Neural progenitor cell (in vitro differentiated cells): Measurements from ENCODE around the gene NEDD8.

Experiments
- EZH2 ChIP-seq: fragments of 200-600 bp; sonication (generic); IDR thresholded peaks from 2 replicates; pipeline ENCODE4 v1.6.1; 2017; ENCODE audit warnings: antibody characterized with exemption, mild to moderate bottlenecking, moderate library complexity
- EZH2phosphoT487 ChIP-seq: fragments of 200-600 bp; sonication (generic); IDR thresholded peaks from 2 replicates; pipeline ENCODE4 v1.6.1; 2017; ENCODE audit warnings: antibody characterized with exemption
- TF ChIP-seq, protein P1 (sequence below): fragments of 200-600 bp; sonication (generic); IDR thresholded peaks from 2 replicates; pipeline ENCODE4 v1.5.1; 2017; ENCODE audit warnings: antibody characterized with exemption, mild to moderate bottlenecking

DNA sequence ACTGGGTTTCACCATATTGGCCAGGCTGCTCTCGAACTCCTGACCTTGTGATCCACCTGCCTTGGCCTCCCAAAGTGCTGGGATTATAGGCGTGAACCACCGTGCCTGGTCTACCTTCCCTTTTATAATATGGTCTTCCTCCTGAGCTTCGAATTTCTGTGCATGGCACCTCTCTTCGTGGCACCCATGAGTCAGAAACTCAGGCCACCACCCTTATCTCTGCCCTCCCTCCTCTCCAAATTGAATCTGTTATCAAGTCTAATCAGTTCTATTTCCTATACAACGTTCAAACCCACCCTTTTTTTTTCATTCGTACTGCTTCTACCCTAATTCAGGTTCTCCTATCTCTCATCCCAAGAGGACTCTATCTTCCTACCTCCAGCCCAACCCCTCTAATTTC, 15.3 kb upstream of the NEDD8 start:
- TF ChIP-seq, protein P1, sequence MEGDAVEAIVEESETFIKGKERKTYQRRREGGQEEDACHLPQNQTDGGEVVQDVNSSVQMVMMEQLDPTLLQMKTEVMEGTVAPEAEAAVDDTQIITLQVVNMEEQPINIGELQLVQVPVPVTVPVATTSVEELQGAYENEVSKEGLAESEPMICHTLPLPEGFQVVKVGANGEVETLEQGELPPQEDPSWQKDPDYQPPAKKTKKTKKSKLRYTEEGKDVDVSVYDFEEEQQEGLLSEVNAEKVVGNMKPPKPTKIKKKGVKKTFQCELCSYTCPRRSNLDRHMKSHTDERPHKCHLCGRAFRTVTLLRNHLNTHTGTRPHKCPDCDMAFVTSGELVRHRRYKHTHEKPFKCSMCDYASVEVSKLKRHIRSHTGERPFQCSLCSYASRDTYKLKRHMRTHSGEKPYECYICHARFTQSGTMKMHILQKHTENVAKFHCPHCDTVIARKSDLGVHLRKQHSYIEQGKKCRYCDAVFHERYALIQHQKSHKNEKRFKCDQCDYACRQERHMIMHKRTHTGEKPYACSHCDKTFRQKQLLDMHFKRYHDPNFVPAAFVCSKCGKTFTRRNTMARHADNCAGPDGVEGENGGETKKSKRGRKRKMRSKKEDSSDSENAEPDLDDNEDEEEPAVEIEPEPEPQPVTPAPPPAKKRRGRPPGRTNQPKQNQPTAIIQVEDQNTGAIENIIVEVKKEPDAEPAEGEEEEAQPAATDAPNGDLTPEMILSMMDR, result no peak
- TF ChIP-seq EZH2 (no peak), EZH2phosphoT487 (no peak)
